Kidney (tissue), 14 donors: ENCODE data around the gene STPG2. TPM values are rescaled to one million over a fixed set of nuclear protein-coding genes. Genes with fewer than 3 reads are reported as not detected.

Source experiments
- DNase-seq, 5 donors: peaks; one replicate each; pipeline ENCODE4 v3.0.0-alpha.2; 2013 to 2020
- FAIRE-seq: peaks from 2 replicates; lab custom pipeline; 2012; peaks lifted over from hg19 to GRCh38; lab: Jason Lieb, UNC
- H3K27ac ChIP-seq, 2 donors: one replicate each; pipeline ENCODE4 v1.7.0; 2013; ENCODE audit warnings: low read depth in 2 of 2, low read length in 2 of 2, inconsistent platforms in 1 of 2
- H3K27me3 ChIP-seq: one replicate; pipeline ENCODE4 v1.7.1; 2013; ENCODE audit warnings: low read length, inconsistent platforms; ENCODE audit not compliant: control insufficient read depth, insufficient read depth
- H3K36me3 ChIP-seq, 3 donors: one replicate each; pipeline versions ENCODE4 v1.7.0 to v1.7.1; 2013; ENCODE audit warnings: low read length in 3 of 3, control low read depth in 1 of 3, inconsistent platforms in 1 of 3; ENCODE audit not compliant: insufficient read depth in 3 of 3, control insufficient read depth in 2 of 3
- H3K4me1 ChIP-seq, 3 donors: one replicate each; pipeline versions ENCODE4 v1.7.0 to v1.7.1; 2013; ENCODE audit warnings: low read length in 3 of 3, inconsistent platforms in 1 of 3, low read depth in 1 of 3; ENCODE audit not compliant: control insufficient read depth in 2 of 3, insufficient read depth in 2 of 3
- H3K4me3 ChIP-seq, 3 donors: one replicate each; pipeline versions ENCODE4 v1.7.0 to v1.8.1; 2013; ENCODE audit warnings: low read length in 3 of 3, control low read depth in 1 of 3, inconsistent platforms in 1 of 3
- H3K9ac ChIP-seq, 3 donors: one replicate each; pipeline versions ENCODE4 v1.7.0 to v1.7.1; 2013; ENCODE audit warnings: low read length in 3 of 3, control low read depth in 1 of 3, inconsistent platforms in 1 of 3
- H3K9me3 ChIP-seq, 3 donors: one replicate each; pipeline versions ENCODE4 v1.7.0 to v1.7.1; 2013; ENCODE audit warnings: low read length in 3 of 3, control low read depth in 1 of 3, inconsistent platforms in 1 of 3; ENCODE audit not compliant: control insufficient read depth in 2 of 3, insufficient read depth in 1 of 3
- intact Hi-C: fragments of 100-400 bp; cut with DNase I; formaldehyde crosslinking; loops from one replicate; pipeline ENCODE4 v1.11.1; 2022
- polyA plus RNA-seq: library from polyadenylated mRNA; stranded (reverse); fragments of 350-450 nt; fragmentation: Illumina TruSeq; extraction: RNeasy Lipid Tissue Mini Kit (QIAGEN cat#74804); gene quantifications from one replicate; pipeline ENCODE4 v1.2.3, GENCODE V29; 2014; ENCODE audit warnings: low read depth, low replicate concordance; ENCODE audit not compliant: insufficient read depth
- total RNA-seq: library from RNA; stranded (reverse); fragmentation: NEBNext Ultra II Directional; extraction: Animal tissue kit (Norgen Biotek cat#: 25700); gene quantifications from one replicate; pipeline ENCODE4 v1.2.1, GENCODE V29; 2021
- TF ChIP-seq, protein P1 (sequence below): IDR thresholded peaks from 3 replicates; pipeline ENCODE4 v1.5.1; 2012; ENCODE audit warnings: mild to moderate bottlenecking, moderate library complexity, borderline replicate concordance; ENCODE audit not compliant: insufficient read depth; ENCODE audit errors: extremely low read depth
- donor health status: control.
- donor health status: control.
- donor health status: control.
- donor health status: control.
- donor health status: control.
- donor health status: DM: yes; HTN: yes; CAD: no.
- donor health status: Normal renal cell carcinoma (clear cell type).

Gene STPG2
- total and polyA plus RNA-seq, 2 donors from 2014 or later, result 0.43 to 1.1 TPM

DNA sequence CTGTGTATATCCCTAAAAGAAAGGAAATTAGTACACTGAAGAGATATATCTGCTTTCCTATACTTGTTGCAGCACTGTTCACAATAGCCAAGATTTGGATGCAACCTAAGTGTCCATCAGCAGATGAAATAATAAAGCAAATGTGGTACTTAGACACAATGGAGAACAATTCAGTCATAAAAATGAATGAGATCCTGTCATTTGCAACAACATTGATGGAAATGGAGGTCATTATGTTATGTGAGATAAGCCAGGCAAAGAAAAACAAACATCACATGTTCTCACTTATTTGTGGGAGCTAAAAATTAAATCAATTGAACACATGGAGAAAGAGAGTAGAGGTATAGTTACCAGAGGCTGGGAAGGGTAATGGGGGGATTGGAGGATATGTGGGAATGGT lies 611.9 kb downstream of the STPG2 start:
- TF ChIP-seq, protein P1, sequence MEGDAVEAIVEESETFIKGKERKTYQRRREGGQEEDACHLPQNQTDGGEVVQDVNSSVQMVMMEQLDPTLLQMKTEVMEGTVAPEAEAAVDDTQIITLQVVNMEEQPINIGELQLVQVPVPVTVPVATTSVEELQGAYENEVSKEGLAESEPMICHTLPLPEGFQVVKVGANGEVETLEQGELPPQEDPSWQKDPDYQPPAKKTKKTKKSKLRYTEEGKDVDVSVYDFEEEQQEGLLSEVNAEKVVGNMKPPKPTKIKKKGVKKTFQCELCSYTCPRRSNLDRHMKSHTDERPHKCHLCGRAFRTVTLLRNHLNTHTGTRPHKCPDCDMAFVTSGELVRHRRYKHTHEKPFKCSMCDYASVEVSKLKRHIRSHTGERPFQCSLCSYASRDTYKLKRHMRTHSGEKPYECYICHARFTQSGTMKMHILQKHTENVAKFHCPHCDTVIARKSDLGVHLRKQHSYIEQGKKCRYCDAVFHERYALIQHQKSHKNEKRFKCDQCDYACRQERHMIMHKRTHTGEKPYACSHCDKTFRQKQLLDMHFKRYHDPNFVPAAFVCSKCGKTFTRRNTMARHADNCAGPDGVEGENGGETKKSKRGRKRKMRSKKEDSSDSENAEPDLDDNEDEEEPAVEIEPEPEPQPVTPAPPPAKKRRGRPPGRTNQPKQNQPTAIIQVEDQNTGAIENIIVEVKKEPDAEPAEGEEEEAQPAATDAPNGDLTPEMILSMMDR, result no peak
- FAIRE-seq, result no peak
- Histone ChIP-seq H3K4me1 (no peaks in the 10 kb centered on the region), H3K9ac (no peak overlapping the region), H3K27me3 (no peaks in the 10 kb centered on the region), H3K36me3 (no peaks in the 10 kb centered on the region), H3K9me3 (no peaks in the 10 kb centered on the region), H3K4me3 (no peak overlapping the region), H3K27ac (no peak overlapping the region)
- no peak for DNase-seq
- intact Hi-C loops, result no loop called here

DNA sequence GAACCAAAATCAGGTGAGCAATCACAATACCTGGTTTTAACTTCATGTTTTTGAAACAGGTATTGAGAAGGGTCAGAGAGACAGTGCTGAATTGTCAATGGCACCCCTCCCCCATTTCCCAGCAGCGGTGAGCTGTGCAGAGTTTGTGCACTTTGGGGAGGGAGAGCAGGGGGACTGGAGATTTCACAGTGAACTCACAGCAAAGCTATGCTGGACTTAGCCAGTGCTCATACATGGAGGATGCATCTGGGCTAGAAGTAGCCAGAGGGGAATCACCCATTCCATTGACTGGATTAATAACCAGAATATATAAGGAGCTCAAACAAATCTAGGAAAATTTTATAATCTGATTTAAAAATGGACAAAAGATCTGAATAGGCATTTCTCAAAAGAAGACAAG lies 612.6 kb downstream of the STPG2 start:
- FAIRE-seq (no peak), DNase-seq (no peak)
- intact Hi-C loops, result no loop called here
- Histone ChIP-seq H3K9ac (no peak overlapping the region), H3K4me3 (no peak overlapping the region), H3K27ac (no peak overlapping the region), H3K27me3 (no peaks in the 10 kb centered on the region), H3K36me3 (no peaks in the 10 kb centered on the region), H3K9me3 (no peaks in the 10 kb centered on the region), H3K4me1 (no peaks in the 10 kb centered on the region)
- TF ChIP-seq, protein P1, result no peak

DNA sequence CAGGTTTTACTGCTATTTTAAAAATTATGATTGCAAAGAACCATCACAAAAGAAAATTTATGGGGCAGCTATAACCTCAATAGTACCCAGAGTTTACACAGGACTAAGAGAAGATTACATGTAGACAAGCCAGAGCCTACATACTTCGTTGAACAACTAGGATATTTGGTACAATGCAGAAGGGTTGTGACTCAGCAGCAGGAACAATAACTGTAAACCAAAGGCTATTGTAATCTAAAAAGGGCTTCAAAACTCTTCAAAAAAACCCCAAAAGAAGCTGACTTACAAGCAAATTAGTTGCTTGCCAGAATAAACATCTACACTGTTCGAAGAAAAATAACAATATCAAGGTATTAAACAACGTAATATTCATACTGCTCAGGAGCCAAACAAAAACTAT lies 618.0 kb downstream of the STPG2 start:
- Histone ChIP-seq H3K27ac (no peak overlapping the region), H3K9me3 (no peaks in the 10 kb centered on the region), H3K36me3 (no peaks in the 10 kb centered on the region), H3K4me3 (no peak overlapping the region), H3K9ac (no peak overlapping the region), H3K27me3 (no peaks in the 10 kb centered on the region), H3K4me1 (no peaks in the 10 kb centered on the region)
- FAIRE-seq, result no peak
- intact Hi-C loops, result no loop called here
- no peak for DNase-seq
- TF ChIP-seq, protein P1, result no peak

DNA sequence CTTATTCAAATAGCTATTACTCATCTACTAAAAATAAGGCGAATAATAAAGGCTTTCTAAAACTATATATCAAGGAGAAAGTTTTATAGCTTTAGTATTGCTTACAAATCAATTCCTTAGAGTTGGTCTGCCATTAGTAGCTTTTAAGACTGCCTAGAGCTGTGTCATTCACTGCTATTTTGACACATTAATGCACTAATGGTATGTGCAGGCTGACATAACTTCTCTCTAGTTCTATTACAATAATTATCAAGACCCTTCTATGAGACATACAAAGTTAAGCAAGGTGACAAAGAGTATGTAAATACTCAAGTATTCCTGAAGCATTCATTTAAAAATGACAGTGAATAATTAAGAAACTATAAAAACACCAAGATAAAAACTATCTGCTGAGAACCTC lies 625.3 kb downstream of the STPG2 start:
- H3K27ac ChIP-seq, result no peak overlapping the region
- H3K36me3 ChIP-seq, result no peaks in the 10 kb centered on the region
- H3K4me3 ChIP-seq, result no peak overlapping the region
- no peak for FAIRE-seq
- no peak overlapping the region for H3K9ac ChIP-seq
- no peaks in the 10 kb centered on the region for H3K9me3 ChIP-seq
- TF ChIP-seq, protein P1, result no peak
- intact Hi-C loops, result no loop called here
- H3K4me1 ChIP-seq, result no peaks in the 10 kb centered on the region
- H3K27me3 ChIP-seq, result no peaks in the 10 kb centered on the region
- no peak for DNase-seq
